PFSK-1 (cell line): ENCODE measurements around the gene WDR70.

ENCODE experiments used
- FOXP2 ChIP-seq: optimal IDR thresholded peaks from 2 replicates; pipeline ENCODE3; 2011; ENCODE audit warnings: borderline replicate concordance, control low read depth, inconsistent platforms; ENCODE audit not compliant: insufficient read depth; ENCODE audit errors: extremely low read length, extremely low read depth
- POLR2AphosphoS5 ChIP-seq: IDR thresholded peaks from 2 replicates; pipeline ENCODE4 v1.6.1; 2012; ENCODE audit warnings: low read depth, mild to moderate bottlenecking, control low read depth, low read length, moderate library complexity
- SIN3A ChIP-seq: IDR thresholded peaks from 2 replicates; pipeline ENCODE4 v1.6.1; 2012; ENCODE audit warnings: mild to moderate bottlenecking, low read length, moderate library complexity, borderline replicate concordance; ENCODE audit not compliant: insufficient read depth
- TAF1 ChIP-seq: IDR thresholded peaks from 2 replicates; pipeline ENCODE4 v1.6.1; 2012; ENCODE audit warnings: low read length, control low read depth, borderline replicate concordance; ENCODE audit not compliant: insufficient read depth
- TF ChIP-seq, protein P1 (sequence below), 2 experiments: IDR thresholded peaks; 2 replicates each; pipeline versions ENCODE4 v1.6.1 to v1.8.0; 2011 to 2012; ENCODE audit warnings: low read depth in 2 of 2, low read length in 2 of 2, control low read depth in 1 of 2, inconsistent platforms in 1 of 2, mild to moderate bottlenecking in 1 of 2, moderate library complexity in 1 of 2; ENCODE audit not compliant: insufficient read depth in 1 of 2

DNA sequence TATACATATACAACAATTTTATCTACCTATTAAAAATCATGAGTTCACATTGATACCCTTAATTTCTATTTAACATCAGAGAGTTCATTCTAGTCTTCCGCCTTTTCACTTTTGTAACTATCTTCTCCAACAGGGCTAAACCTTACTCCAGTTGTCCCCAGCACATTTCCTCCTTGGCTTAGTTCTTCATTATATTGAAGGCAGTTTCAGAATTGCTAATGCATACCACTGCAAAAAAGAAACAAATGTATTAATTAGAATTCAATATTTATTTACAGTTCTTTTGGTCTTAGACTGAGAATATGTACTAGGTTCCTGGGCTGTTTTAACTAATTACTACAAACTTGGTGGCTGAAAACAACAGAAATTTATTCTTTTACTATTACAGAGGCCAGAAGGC is 132.5 kb downstream of the WDR70 start:
- TF ChIP-seq POLR2AphosphoS5 (no peak), FOXP2 (no peak), SIN3A (no peak), TAF1 (no peak)
- TF ChIP-seq, protein P1, sequence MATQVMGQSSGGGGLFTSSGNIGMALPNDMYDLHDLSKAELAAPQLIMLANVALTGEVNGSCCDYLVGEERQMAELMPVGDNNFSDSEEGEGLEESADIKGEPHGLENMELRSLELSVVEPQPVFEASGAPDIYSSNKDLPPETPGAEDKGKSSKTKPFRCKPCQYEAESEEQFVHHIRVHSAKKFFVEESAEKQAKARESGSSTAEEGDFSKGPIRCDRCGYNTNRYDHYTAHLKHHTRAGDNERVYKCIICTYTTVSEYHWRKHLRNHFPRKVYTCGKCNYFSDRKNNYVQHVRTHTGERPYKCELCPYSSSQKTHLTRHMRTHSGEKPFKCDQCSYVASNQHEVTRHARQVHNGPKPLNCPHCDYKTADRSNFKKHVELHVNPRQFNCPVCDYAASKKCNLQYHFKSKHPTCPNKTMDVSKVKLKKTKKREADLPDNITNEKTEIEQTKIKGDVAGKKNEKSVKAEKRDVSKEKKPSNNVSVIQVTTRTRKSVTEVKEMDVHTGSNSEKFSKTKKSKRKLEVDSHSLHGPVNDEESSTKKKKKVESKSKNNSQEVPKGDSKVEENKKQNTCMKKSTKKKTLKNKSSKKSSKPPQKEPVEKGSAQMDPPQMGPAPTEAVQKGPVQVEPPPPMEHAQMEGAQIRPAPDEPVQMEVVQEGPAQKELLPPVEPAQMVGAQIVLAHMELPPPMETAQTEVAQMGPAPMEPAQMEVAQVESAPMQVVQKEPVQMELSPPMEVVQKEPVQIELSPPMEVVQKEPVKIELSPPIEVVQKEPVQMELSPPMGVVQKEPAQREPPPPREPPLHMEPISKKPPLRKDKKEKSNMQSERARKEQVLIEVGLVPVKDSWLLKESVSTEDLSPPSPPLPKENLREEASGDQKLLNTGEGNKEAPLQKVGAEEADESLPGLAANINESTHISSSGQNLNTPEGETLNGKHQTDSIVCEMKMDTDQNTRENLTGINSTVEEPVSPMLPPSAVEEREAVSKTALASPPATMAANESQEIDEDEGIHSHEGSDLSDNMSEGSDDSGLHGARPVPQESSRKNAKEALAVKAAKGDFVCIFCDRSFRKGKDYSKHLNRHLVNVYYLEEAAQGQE (IDR thresholded peaks at IDR 0.05; ENCODE audit: insufficient read depth in 1 of 2, low read depth in 2 of 2, low read length in 2 of 2): no peak
